Forelimb muscle (tissue), 1 donor: ENCODE data around the gene JAKMIP1. TPM values are rescaled to one million over a fixed set of nuclear protein-coding genes. Genes with fewer than 3 reads are reported as not detected.
"Not testable (repeated sequence)": the region's sequence is repeated elsewhere in the genome, so short reads cannot be mapped to it uniquely, and the experiment has no call there.

Experiments
- DNase-seq: peaks from one replicate; pipeline ENCODE4 v3.0.0-alpha.2; 2013; ENCODE audit warnings: low read depth
- polyA plus RNA-seq: library from polyadenylated mRNA; unstranded; fragments of 120-200 nt; gene quantifications from one replicate; pipeline ENCODE4 v1.2.1, GENCODE V29; 2013; ENCODE audit not compliant: insufficient read length

The JAKMIP1 gene
- polyA plus RNA-seq, 1 donor = not detected

GRCh38 chr4:6143603-6144181 lies 56.7 kb downstream of the JAKMIP1 start:
- DNase-seq = no peak

GRCh38 chr4:6142935-6143602 lies 57.3 kb downstream of the JAKMIP1 start:
- DNase-seq = no peak

- DNase-seq = no peak
Observed at GRCh38 chr4:6142511-6142910, 57.8 kb downstream of the JAKMIP1 start.

GRCh38 chr4:6141554-6141953 lies 58.8 kb downstream of the JAKMIP1 start:
- no peak for DNase-seq

- not testable (repeated sequence) for DNase-seq
Observed at GRCh38 chr4:6141021-6141420, 59.3 kb downstream of the JAKMIP1 start.

- no peak for DNase-seq
Observed at GRCh38 chr4:6137747-6138135, 62.6 kb downstream of the JAKMIP1 start.

- DNase-seq = no peak
Observed at GRCh38 chr4:6137027-6137746, 63.2 kb downstream of the JAKMIP1 start.

- DNase-seq = no peak
Observed at GRCh38 chr4:6134612-6135220, 65.6 kb downstream of the JAKMIP1 start.

GRCh38 chr4:6132716-6133115 lies 67.6 kb downstream of the JAKMIP1 start:
- DNase-seq = no peak

- DNase-seq = no peak
Observed at GRCh38 chr4:6128221-6128850, 72.0 kb downstream of the JAKMIP1 start.

- no peak for DNase-seq
Observed at GRCh38 chr4:6126971-6127745, 73.2 kb downstream of the JAKMIP1 start.

- no peak for DNase-seq
Observed at GRCh38 chr4:6125103-6125651, 75.2 kb downstream of the JAKMIP1 start.

GRCh38 chr4:6124386-6125102 lies 75.8 kb downstream of the JAKMIP1 start:
- DNase-seq = no peak

GRCh38 chr4:6123976-6124375 lies 76.4 kb downstream of the JAKMIP1 start:
- DNase-seq = no peak

- no peak for DNase-seq
Observed at GRCh38 chr4:6123541-6123940, 76.8 kb downstream of the JAKMIP1 start.

- DNase-seq = no peak
Observed at GRCh38 chr4:6123116-6123515, 77.2 kb downstream of the JAKMIP1 start.

- no peak for DNase-seq
Observed at GRCh38 chr4:6122496-6122895, 77.9 kb downstream of the JAKMIP1 start.

- no peak for DNase-seq
Observed at GRCh38 chr4:6121941-6122340, 78.4 kb downstream of the JAKMIP1 start.

- no peak for DNase-seq
Observed at GRCh38 chr4:6121276-6121850, 79.0 kb downstream of the JAKMIP1 start.

- DNase-seq = no peak
Observed at GRCh38 chr4:6120361-6120760, 80.0 kb downstream of the JAKMIP1 start.
